IgD-negative memory B cell (primary cell): ENCODE measurements around the gene RBBP8NL. TPM values are rescaled to one million over a fixed set of nuclear protein-coding genes. Genes with fewer than 3 reads are reported as not detected.

Source experiments
- H3K27ac Mint-ChIP-seq, 3 donors: one replicate each; pipeline ENCODE4 v1.8.0; 2020 to 2022; ENCODE audit warnings: mild to moderate bottlenecking in 3 of 3, mixed read lengths in 3 of 3, moderate library complexity in 1 of 3
- H3K27me3 Mint-ChIP-seq: one replicate; pipeline ENCODE4 v1.8.0; 2021; ENCODE audit warnings: mixed read lengths
- H3K36me3 Mint-ChIP-seq: one replicate; pipeline ENCODE4 v1.8.0; 2020; ENCODE audit warnings: mild to moderate bottlenecking, mixed read lengths
- H3K4me1 Mint-ChIP-seq, 3 donors: one replicate each; pipeline ENCODE4 v1.8.0; 2020 to 2022; ENCODE audit warnings: mixed read lengths in 3 of 3, mild to moderate bottlenecking in 1 of 3
- H3K4me3 Mint-ChIP-seq, 4 donors: one replicate each; pipeline ENCODE4 v1.8.0; 2020 to 2022; ENCODE audit warnings: mild to moderate bottlenecking in 4 of 4, mixed read lengths in 4 of 4, moderate library complexity in 3 of 4
- H3K9me3 Mint-ChIP-seq, 3 donors: one replicate each; pipeline ENCODE4 v1.8.0; 2020 to 2021; ENCODE audit warnings: mixed read lengths in 3 of 3, mild to moderate bottlenecking in 1 of 3
- polyA plus RNA-seq: library from polyadenylated mRNA; unstranded; fragments of 300-500 nt; fragmentation: Illumina TruSeq; gene quantifications from one replicate; pipeline ENCODE4 v1.2.3, GENCODE V29; 2021

RBBP8NL gene
- polyA plus RNA-seq, 1 donor from 2014 or later = not detected

DNA sequence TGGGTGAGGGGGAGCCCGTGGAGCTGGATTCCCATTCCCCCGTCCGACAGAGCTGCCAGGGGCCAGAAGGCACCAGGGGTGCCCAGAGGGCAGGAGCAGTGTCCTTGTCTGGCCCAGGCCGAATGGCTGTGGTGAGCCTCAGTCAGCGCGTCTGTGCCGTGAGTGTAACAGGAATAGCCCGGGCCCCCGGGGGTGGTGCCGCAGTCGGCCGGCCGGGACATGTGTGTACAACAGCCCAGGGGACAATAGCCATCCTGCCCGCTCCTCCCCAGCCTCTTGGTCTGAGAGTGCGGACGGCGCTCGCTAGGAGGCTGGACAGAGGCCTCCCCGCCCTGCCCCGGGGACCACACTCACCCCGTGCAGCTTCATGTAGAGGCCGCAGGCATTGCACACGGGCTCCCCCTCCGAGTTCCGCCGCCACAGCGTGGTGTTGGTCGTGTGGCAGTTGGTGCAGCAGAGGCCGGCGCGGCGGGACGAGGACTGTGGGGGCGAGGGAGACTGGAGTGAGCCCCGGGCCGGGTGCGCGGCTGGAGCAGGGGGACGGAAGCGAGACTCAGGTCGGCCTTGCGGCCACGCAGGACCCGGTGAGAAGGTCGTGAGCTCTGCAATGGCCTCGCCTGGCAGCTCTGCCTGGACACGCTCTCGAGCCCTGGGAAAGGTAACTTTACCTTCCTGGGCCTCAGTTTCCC, 38.9 kb upstream of the RBBP8NL start:
- H3K4me1 Mint-ChIP-seq = no peaks in the 10 kb centered on the region
- no peaks in the 10 kb centered on the region for H3K9me3 Mint-ChIP-seq
- H3K27me3 Mint-ChIP-seq = peaks cover 9% of the 10 kb centered on the region
- no peak overlapping the region for H3K4me3 Mint-ChIP-seq
- H3K36me3 Mint-ChIP-seq = no peaks in the 10 kb centered on the region
- no peak overlapping the region for H3K27ac Mint-ChIP-seq

DNA sequence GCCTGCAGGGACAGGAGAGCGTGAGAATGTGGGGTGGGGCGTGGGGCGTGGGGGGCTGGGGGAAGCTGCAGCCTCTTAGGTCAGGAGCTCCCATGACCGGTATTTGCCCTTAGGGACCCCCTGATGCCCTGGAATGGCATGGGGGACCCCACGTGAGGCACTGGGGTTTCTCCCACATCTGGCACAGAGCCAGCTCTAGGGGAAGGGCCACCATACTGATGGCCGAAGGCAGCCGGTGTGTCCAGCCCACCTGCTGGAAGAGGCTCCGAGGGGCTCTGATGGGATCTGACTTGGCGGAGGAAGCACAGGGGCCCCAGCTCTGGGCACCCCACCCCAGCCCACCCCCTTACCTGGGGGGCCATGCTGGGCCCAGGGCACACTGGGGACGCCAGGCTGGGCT, 37.7 kb upstream of the RBBP8NL start:
- no peak overlapping the region for H3K4me3 Mint-ChIP-seq
- H3K27ac Mint-ChIP-seq = no peak overlapping the region
- no peaks in the 10 kb centered on the region for H3K9me3 Mint-ChIP-seq
- peaks cover 6% of the 10 kb centered on the region for H3K27me3 Mint-ChIP-seq
- H3K36me3 Mint-ChIP-seq = no peaks in the 10 kb centered on the region
- H3K4me1 Mint-ChIP-seq = no peaks in the 10 kb centered on the region

DNA sequence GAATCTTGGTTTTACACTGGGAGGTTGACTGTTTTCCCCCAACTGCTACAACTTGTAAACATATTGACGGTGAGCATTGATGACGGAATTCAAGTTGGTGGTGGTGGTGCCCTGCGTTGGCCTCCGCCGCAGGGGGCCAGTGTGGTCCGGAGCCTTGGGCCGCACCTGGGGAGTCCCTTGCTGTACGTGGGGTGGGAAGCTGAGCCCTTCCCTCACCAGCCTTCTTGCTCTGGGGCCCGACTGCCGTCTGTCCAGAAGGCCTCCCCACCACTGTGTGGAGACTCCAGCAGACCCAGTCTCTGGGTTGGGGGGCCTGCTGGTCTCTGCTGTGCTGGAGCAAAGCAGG, 37.1 kb upstream of the RBBP8NL start:
- no peaks in the 10 kb centered on the region for H3K4me1 Mint-ChIP-seq
- H3K36me3 Mint-ChIP-seq = no peaks in the 10 kb centered on the region
- peaks cover 3% of the 10 kb centered on the region for H3K27me3 Mint-ChIP-seq
- H3K9me3 Mint-ChIP-seq = no peaks in the 10 kb centered on the region
- no peak overlapping the region for H3K27ac Mint-ChIP-seq
- H3K4me3 Mint-ChIP-seq = no peak overlapping the region

DNA sequence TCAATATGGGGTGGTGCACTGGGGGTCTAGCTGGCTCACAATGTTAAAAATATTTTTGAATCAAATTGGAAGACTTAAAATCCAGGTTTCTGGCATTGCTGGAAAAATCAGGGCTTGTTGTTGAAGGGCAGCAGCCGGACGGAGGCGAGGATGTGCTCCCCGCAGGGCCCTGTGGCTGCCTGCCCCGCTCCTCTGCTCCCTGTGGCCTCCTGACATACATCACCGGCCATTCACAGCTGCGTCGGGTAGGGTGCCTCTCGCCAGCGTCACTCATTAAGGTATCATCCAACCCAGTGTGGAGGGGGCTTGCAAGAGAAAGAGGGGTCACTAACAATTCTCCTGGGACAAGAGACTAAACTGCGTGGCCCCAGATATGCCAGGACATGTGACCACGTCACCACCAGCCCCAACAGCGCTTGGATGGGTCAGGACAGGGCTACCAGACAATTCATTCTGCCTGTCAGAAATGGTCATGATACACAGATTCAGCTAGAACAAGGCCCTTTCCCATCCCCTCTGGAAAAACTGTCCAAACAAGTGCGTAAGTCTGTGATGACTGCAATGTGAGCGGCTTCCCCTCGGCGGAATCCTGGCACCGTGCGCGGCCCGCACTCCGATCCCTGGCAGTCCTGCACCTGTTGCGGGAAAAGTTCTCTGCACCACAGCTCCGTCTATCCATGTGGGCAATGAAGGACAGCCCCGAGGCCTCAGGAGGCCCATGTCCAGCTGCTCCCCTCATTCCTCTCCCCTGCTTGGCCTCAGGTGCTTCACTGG, 36.5 kb upstream of the RBBP8NL start:
- no peak overlapping the region for H3K4me3 Mint-ChIP-seq
- no peaks in the 10 kb centered on the region for H3K27me3 Mint-ChIP-seq
- no peaks in the 10 kb centered on the region for H3K36me3 Mint-ChIP-seq
- H3K27ac Mint-ChIP-seq = no peak overlapping the region
- no peaks in the 10 kb centered on the region for H3K4me1 Mint-ChIP-seq
- H3K9me3 Mint-ChIP-seq = no peaks in the 10 kb centered on the region

DNA sequence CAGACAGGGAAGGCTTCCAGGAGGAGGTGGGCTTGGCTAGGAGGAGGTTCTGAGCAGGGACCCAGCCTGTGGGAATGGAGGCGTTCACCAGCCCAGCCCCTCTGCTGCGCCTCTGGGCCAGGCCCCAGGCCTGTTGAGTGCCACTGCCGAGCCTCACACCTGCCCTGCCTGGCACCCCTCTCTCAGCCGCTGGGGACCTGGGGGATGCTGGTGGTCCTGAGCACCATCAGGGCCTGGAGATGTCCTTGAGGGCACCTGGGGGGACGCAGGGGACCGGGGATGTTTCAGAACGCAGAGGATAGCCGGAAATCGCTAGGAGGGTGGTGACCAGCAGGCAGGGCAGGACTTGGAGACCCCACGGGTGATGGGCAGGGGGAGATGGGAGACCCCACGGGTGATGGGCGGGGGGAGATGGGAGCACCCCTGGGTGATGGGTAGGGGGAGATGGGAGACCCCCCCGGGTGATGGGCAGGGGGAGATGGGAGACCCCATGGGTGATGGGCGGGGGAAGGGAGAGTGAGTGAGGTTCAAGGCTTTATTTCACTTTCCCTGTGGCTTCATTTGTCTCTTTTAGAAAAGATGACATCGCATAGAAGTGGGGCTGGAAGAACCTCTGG, 35.7 kb upstream of the RBBP8NL start:
- H3K27me3 Mint-ChIP-seq = peaks cover 1% of the 10 kb centered on the region
- H3K4me1 Mint-ChIP-seq = no peaks in the 10 kb centered on the region
- no peaks in the 10 kb centered on the region for H3K9me3 Mint-ChIP-seq
- H3K36me3 Mint-ChIP-seq = no peaks in the 10 kb centered on the region
- H3K27ac Mint-ChIP-seq = no peak overlapping the region
- H3K4me3 Mint-ChIP-seq = no peak overlapping the region

DNA sequence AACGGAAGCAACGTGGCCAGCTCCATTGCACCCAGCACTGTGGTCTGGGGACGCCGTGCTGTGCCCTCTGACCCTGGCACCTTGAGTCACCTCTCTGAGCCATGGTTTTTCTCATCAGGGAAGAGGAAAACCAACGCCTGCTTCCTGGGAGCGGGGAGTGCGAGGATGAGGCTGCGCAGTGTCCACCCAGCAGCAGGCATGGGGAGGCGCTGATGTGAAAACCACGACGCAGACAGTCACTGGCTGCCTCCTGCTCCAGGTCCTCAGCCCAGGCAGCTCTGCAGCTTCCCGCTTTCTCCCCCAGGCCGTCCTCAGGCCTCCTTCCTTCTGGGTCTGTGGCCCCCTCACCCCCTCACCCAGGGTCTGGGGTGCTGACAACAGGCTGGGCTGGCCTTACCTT, 34.5 kb upstream of the RBBP8NL start:
- Mint-ChIP-seq H3K4me1 (no peaks in the 10 kb centered on the region), H3K36me3 (no peaks in the 10 kb centered on the region), H3K27me3 (peaks cover 5% of the 10 kb centered on the region), H3K9me3 (no peaks in the 10 kb centered on the region), H3K4me3 (no peak overlapping the region), H3K27ac (no peak overlapping the region)

DNA sequence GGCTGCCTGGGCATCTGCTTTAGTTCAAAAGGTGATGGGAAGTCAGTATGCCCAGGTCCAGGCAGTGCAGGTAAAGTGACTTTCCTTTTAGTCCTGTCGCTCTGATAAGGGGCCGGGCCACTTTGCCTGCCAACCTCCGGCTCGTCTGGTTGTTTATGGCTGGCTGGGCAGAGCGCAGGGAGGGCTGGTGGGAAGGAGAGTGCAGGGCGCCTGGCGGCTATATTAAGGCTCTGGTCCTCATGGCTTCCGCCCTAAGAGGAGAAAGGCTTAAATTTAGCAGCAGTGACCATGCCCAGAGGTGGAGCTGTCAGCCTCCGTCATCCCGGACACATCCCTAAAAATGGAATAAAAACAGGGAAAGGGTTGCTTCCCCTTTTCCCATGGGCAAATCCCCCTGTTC, 33.8 kb upstream of the RBBP8NL start:
- no peak overlapping the region for H3K27ac Mint-ChIP-seq
- H3K4me1 Mint-ChIP-seq = no peaks in the 10 kb centered on the region
- H3K36me3 Mint-ChIP-seq = no peaks in the 10 kb centered on the region
- H3K9me3 Mint-ChIP-seq = no peaks in the 10 kb centered on the region
- no peak overlapping the region for H3K4me3 Mint-ChIP-seq
- H3K27me3 Mint-ChIP-seq = peaks cover 7% of the 10 kb centered on the region

DNA sequence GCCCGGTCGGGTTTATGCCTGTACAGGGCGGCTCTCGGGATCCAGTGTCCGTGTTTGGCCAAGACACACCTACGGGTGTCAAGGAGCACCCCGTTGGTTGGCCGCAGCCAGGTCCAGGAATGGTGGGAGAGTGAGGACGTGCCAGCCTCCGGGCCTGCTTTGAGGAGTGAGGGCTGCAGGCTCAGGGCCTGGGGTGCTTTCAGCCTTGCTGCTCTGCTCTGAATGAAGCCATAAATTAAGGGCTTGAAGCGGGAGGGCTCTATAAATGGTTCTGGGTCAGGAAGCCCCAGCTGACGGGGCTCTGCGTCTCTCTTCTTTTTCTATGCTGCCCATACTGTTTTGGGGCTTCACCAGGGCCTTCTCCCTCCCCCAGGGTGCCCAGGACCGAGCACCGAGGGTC, 33.3 kb upstream of the RBBP8NL start:
- H3K36me3 Mint-ChIP-seq = no peaks in the 10 kb centered on the region

DNA sequence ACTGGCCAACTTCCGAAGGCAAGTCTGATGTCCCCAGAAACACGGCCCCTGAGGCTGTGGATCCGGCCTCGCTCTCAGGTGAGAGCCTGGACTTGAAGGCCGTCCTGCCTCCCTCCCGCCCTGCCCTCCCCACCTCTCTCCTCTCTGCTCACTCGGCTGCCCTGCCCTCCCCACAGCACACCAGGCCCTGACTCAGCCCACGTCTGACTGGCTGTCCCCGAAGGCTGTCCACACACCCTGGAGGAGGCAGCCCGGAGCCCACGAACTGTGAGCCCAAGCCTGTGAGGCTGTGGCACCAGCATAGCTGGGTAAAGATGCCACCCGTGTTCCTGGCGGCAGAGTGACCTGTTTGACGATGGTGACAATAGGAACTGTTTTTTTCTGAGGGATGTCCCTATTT, 32.1 kb upstream of the RBBP8NL start:
- Mint-ChIP-seq H3K36me3 (no peaks in the 10 kb centered on the region), H3K9me3 (no peaks in the 10 kb centered on the region), H3K4me1 (no peaks in the 10 kb centered on the region), H3K27ac (no peak overlapping the region), H3K27me3 (peaks cover 9% of the 10 kb centered on the region), H3K4me3 (no peak overlapping the region)

More for the DNA sequence above, 33.3 kb upstream of the RBBP8NL start:
- no peak overlapping the region for H3K27ac Mint-ChIP-seq
- H3K9me3 Mint-ChIP-seq = no peaks in the 10 kb centered on the region
- peaks cover 7% of the 10 kb centered on the region for H3K27me3 Mint-ChIP-seq
- no peaks in the 10 kb centered on the region for H3K4me1 Mint-ChIP-seq
- no peak overlapping the region for H3K4me3 Mint-ChIP-seq

DNA sequence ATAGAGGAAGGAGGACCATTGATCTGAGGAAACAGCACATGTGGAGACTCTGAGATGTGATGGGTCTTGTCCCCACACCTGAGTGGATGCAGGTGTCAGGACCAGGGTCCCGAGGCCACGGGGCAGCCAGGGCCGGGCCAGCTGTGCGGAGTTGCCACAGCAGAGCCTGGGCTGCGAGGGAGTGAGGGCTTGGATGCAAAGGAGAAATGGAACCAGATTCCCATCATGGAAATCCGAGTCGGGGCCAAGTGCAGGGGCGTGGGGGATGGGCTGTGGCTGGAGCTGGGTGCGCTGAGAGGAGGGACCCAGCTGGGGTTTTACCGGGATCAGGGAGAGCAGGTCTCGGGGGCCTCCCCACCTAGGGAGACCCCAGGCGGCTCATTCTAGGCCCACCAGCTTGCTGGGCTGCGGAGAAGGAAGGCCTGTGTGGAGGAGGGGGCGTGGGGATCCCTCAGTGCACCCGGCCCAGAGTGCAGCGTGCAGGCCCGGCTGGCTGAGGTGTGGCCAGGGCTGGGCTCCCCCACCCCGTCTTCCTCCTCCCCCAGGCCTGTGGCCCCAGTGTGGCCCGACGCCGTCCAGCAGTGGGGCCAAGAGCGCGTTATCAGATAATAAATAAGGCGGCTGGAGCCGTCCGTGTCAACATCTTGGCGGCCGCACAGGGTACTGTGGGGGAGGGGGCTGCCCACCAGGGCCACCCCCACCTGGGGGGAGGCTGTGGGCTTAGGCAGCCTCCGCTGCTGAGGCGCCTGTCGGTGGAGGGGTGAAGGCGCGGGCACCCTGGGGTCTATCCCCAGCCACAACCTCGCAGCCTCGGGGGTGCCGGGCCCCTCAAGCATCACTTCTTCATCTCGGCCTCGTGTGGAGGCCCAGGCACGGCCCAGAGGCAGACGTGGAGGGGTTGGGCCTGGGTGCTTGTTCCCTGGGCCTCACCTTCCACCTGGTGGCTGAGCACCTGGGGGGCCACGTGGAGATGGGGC, 31.2 kb upstream of the RBBP8NL start:
- Mint-ChIP-seq H3K9me3 (no peaks in the 10 kb centered on the region), H3K36me3 (no peaks in the 10 kb centered on the region), H3K27ac (peak overlapping the region in 1 of 3 donors; percentile 67), H3K27me3 (peaks cover 12% of the 10 kb centered on the region), H3K4me1 (no peaks in the 10 kb centered on the region), H3K4me3 (no peak overlapping the region)

DNA sequence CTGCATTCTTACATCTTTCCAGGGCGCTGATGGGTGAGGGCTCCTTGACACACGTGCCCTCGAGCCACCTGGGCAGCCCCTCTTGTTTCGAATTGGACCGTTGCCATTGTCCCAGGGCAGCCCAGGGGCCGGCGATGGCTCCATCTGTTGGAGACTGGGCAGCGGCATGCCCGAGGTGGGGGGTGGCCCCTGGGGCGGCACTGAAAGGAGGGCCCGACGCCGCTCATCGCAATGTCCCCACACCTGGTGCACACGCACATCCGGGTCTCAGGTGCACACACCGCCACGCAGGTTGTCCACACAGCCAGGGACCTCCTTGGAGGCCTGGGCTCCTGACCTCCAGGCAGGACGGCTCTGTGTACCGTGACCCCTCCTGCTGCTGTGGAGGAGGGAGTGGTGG, 30.5 kb upstream of the RBBP8NL start:
- no peak overlapping the region for H3K27ac Mint-ChIP-seq
- no peaks in the 10 kb centered on the region for H3K9me3 Mint-ChIP-seq
- H3K4me1 Mint-ChIP-seq = no peaks in the 10 kb centered on the region
- no peaks in the 10 kb centered on the region for H3K36me3 Mint-ChIP-seq
- no peak overlapping the region for H3K4me3 Mint-ChIP-seq
- peaks cover 12% of the 10 kb centered on the region for H3K27me3 Mint-ChIP-seq

DNA sequence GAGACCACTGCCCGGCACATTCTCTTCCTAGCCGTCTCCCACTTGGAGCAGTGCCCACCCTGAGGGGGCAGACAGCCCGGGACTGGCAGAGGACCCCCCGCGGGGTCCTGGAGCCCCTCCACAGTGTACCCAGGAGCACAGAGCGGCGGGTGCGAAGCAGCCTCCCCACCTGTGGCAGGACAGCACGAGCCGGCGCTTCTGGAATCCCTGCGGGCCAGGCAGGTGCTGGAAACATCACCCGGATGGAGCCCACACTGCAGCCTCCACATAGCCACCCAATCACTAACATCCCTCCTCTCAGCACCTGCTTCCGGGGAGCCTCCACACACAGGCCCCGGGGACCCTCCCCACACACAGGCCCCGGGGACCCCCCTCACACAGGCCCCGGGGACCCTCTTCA, 29.8 kb upstream of the RBBP8NL start:
- Mint-ChIP-seq H3K9me3 (no peaks in the 10 kb centered on the region), H3K4me1 (no peaks in the 10 kb centered on the region), H3K27me3 (peaks cover 12% of the 10 kb centered on the region), H3K4me3 (no peak overlapping the region), H3K27ac (no peak overlapping the region), H3K36me3 (no peaks in the 10 kb centered on the region)

DNA sequence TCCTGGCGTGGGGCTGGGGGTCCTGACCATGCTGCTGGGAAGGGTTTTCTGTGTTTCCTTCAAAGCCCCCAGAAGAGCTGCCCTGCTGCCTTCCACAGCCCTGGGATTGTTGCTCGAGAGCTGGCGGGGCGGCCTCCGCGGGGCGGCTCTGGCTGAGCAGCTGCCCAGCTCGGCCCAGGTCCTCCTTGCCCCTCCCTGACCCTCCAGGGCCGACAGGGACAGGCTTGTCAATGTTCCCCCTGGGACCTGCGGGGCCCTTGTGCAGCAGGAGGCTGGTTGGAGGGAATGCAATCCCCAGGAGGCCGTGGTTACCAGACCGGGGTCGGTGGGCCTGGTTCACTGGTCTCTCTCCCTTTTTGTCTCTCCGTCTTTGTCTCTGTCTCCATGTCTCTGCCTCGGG, 28.6 kb upstream of the RBBP8NL start:
- Mint-ChIP-seq H3K27ac (no peak overlapping the region), H3K9me3 (no peaks in the 10 kb centered on the region), H3K27me3 (peaks cover 12% of the 10 kb centered on the region), H3K36me3 (no peaks in the 10 kb centered on the region), H3K4me3 (no peak overlapping the region), H3K4me1 (no peaks in the 10 kb centered on the region)

DNA sequence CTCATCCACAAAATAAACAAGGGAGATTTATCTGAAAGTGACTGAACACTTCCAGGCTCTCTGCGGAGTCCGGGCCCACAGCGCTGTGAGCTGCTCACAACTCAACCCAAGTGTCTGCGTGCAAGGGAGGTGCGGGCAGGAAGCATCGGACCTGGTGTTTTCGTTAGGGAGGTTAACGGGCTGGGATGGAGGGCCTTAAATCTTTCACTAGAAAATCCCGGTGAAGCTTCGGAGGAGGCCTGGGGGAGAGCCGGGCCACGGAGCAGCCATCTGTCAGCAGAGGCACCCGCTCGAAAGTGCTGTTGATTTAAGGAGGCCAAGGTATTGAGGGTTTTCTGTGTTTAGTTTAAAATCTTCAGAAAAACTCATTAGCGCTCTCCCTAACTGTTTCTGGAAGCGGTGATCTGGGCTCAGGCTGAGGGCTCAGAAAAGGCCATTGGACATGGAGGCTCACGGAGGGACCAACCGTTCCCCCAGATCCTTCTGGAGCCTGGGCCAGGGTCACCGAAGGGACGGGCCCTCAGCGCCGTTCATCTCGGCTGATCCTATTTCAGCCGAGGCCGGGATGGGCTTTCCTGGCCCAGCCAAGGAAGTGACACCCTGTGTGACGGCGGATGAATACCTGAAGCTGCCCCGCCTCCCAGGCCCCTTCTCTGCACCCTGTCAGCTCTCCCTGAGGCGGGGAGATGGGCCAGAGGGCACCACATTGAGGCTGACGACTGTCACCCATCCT, 27.7 kb upstream of the RBBP8NL start:
- no peaks in the 10 kb centered on the region for H3K9me3 Mint-ChIP-seq
- H3K27ac Mint-ChIP-seq = no peak overlapping the region
- no peaks in the 10 kb centered on the region for H3K36me3 Mint-ChIP-seq
- H3K4me3 Mint-ChIP-seq = no peak overlapping the region
- peaks cover 12% of the 10 kb centered on the region for H3K27me3 Mint-ChIP-seq
- no peaks in the 10 kb centered on the region for H3K4me1 Mint-ChIP-seq
